Measurements from ENCODE around the gene COPS2.

- TF ChIP-seq CTCF (IDR thresholded peaks at IDR 0.05) (no peak), ZFX (IDR thresholded peaks at IDR 0.05; ENCODE audit: borderline replicate concordance) (no peak)
These were observed 24.0 kb downstream of the COPS2 start for GRCh38 chr15:49131403-49131802.
